Gastroesophageal sphincter (tissue), 4 donors: ENCODE measurements around the gene CHST9. TPM values are rescaled to one million over a fixed set of nuclear protein-coding genes. Genes with fewer than 3 reads are reported as not detected.

Experiments
- ATAC-seq: fragments of 150-250 bp; one replicate; pipeline ENCODE4 v1.9.1; 2016; ENCODE audit warnings: mild to moderate bottlenecking, moderate library complexity
- H3K27ac ChIP-seq, 4 donors: fragments of 200-600 bp; sonication (generic) in 3 of 4; 1 replicate in 3 of 4; 2 replicates in 1 of 4; pipeline ENCODE4 v1.5.1; 2016 to 2019
- H3K27me3 ChIP-seq: fragments of 200-600 bp; sonication (generic); one replicate; pipeline ENCODE4 v1.5.1; 2019
- H3K36me3 ChIP-seq, 2 donors: fragments of 200-600 bp; sonication (generic); one replicate each; pipeline ENCODE4 v1.5.1; 2019; ENCODE audit warnings: control low read depth in 1 of 2
- H3K4me1 ChIP-seq, 3 donors: fragments of 200-600 bp; sonication (generic); 1 replicate in 2 of 3; 2 replicates in 1 of 3; pipeline ENCODE4 v1.5.1; 2016 to 2019; ENCODE audit warnings: control low read depth in 2 of 3
- H3K4me3 ChIP-seq, 2 donors: fragments of 200-600 bp; sonication (generic); one replicate each; pipeline ENCODE4 v1.5.1; 2019; ENCODE audit warnings: mild to moderate bottlenecking in 1 of 2, moderate library complexity in 1 of 2
- H3K9me3 ChIP-seq, 3 donors: fragments of 200-600 bp; sonication (generic); one replicate each; pipeline ENCODE4 v1.5.1; 2017 to 2019; ENCODE audit warnings: control low read depth in 2 of 3
- CTCF ChIP-seq, 4 experiments: fragments of 200-600 bp in 2 of 4; fragments of 450-650 bp in 2 of 4; sonication (generic) in 1 of 4; IDR thresholded peaks; one replicate each; pipeline ENCODE4 v1.5.1; 2017 to 2019; ENCODE audit warnings: antibody characterized with exemption in 4 of 4, mild to moderate bottlenecking in 2 of 4, moderate library complexity in 2 of 4
- EP300 ChIP-seq: sonication (generic); formaldehyde crosslinking; IDR thresholded peaks from one replicate; pipeline ENCODE4 v1.6.1; 2017; ENCODE audit warnings: antibody characterized with exemption, mild to moderate bottlenecking
- POLR2A ChIP-seq, 2 donors: fragments of 450-650 bp; IDR thresholded peaks; one replicate each; pipeline ENCODE4 v1.6.1; 2017; ENCODE audit warnings: antibody characterized with exemption in 2 of 2, mild to moderate bottlenecking in 2 of 2, moderate library complexity in 1 of 2
- POLR2AphosphoS5 ChIP-seq: sonication (generic); formaldehyde crosslinking; IDR thresholded peaks from one replicate; pipeline ENCODE4 v1.6.1; 2017; ENCODE audit warnings: antibody characterized with exemption
- WGBS, 2 donors: methylation state at CpG; one replicate each; pipeline ENCODE4 v1.1.5; 2018; ENCODE audit warnings: low coverage in 1 of 2; 5-methylcytosine and 5-hydroxymethylcytosine counted together
- total RNA-seq, 4 donors: library from RNA; depleted of rRNA; stranded (reverse); fragments of >200 nt; gene quantifications; one replicate each; pipeline ENCODE4 v1.1.0, GENCODE V29; 2016

Gene CHST9
- total RNA-seq, 4 donors from 2014 or later = 0.62 to 7.2 (median 0.95) TPM

GRCh38 chr18:27057519-27058234, 127.4 kb downstream of the CHST9 start:
- peak; percentile 85 for ATAC-seq
- Histone ChIP-seq H3K27ac (peak overlapping the region; percentile 55 to 86 (median 74)), H3K27me3 (no peaks in the 10 kb centered on the region), H3K36me3 (no peaks in the 10 kb centered on the region), H3K9me3 (no peaks in the 10 kb centered on the region), H3K4me1 (peaks cover 0 to 19% (median 3%) of the 10 kb centered on the region in 3 donors), H3K4me3 (no peak overlapping the region)
- TF ChIP-seq POLR2AphosphoS5 (peak; percentile 91), POLR2A (IDR thresholded peaks at IDR 0.05) (no peak), CTCF (IDR thresholded peaks at IDR 0.05) (no peak)
- 21 to 22% methylated on average over 6 to 7 of the region's 11 CpGs for WGBS, 2 donors

DNA sequence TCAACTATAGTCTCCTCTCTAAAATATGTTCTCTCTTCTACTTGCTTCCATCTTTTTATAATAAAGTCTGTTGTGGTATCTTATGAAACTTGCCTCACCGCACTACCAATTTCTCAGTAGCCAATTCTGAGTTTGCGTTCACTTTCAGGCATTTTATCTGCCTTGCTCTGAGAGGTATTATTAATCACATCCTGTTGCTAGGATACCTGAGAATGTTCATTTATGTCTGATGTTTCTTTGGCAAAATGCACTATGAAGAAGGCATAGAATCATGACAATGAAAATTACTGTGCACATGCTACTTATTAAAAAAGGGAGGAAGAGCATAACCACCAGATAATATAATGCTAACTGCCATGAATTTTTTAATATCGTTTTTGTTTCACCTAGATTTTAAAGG, 130.2 kb downstream of the CHST9 start:
- H3K4me3 ChIP-seq = no peak overlapping the region
- WGBS, 2 donors = 57 to 66% methylated on average over 3 of the region's 3 CpGs

DNA sequence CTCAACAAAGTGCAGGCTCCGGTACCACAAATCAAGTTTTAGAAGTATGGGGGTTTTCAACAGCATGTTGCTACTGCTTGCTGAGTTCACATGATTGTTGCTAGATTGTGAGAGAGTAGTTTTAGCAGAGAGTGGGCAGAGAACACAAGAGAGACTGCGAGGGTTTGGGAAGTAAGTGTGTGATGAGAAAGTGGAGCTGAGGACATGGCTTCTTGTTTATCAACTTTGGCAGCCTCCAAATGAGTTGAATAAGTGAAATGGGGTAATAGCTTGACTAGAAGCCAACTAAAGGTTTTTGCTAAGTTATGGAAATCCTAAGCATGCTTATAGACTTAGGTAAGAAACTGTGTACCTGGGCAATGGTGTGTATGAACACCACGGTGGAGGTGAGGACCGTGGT, 135.1 kb downstream of the CHST9 start:
- H3K9me3 ChIP-seq = no peaks in the 10 kb centered on the region
- no peak overlapping the region for H3K27ac ChIP-seq
- no peaks in the 10 kb centered on the region for H3K36me3 ChIP-seq
- H3K27me3 ChIP-seq = no peaks in the 10 kb centered on the region
- no peak for TF ChIP-seq POLR2AphosphoS5
- no peak for TF ChIP-seq POLR2A (IDR thresholded peaks at IDR 0.05)
- TF ChIP-seq CTCF (IDR thresholded peaks at IDR 0.05) = no peak
- no peak for TF ChIP-seq EP300
- H3K4me1 ChIP-seq = no peaks in the 10 kb centered on the region
- WGBS, 2 donors = 62 to 76% methylated on average over 4 of the region's 4 CpGs
- no peak overlapping the region for H3K4me3 ChIP-seq
- ATAC-seq = no peak

More for the DNA sequence above, 130.2 kb downstream of the CHST9 start:
- TF ChIP-seq POLR2AphosphoS5 (no peak), POLR2A (IDR thresholded peaks at IDR 0.05) (no peak), CTCF (IDR thresholded peaks at IDR 0.05) (no peak)
- Histone ChIP-seq H3K9me3 (no peaks in the 10 kb centered on the region), H3K36me3 (no peaks in the 10 kb centered on the region), H3K27me3 (no peaks in the 10 kb centered on the region), H3K4me1 (peaks cover 0 to 19% (median 3%) of the 10 kb centered on the region in 3 donors), H3K27ac (no peak overlapping the region)
- ATAC-seq = no peak

- Histone ChIP-seq H3K27me3 (no peaks in the 10 kb centered on the region), H3K4me1 (no peaks in the 10 kb centered on the region), H3K27ac (no peak overlapping the region), H3K4me3 (no peak overlapping the region), H3K36me3 (no peaks in the 10 kb centered on the region), H3K9me3 (no peaks in the 10 kb centered on the region)
- TF ChIP-seq EP300 (no peak), POLR2A (IDR thresholded peaks at IDR 0.05) (no peak), POLR2AphosphoS5 (no peak), CTCF (IDR thresholded peaks at IDR 0.05) (no peak)
- WGBS, 2 donors = 90 to 91% methylated on average over 3 of the region's 3 CpGs
- no peak for ATAC-seq
These were observed 139.8 kb downstream of the CHST9 start for GRCh38 chr18:27045342-27045741.

- TF ChIP-seq POLR2A (IDR thresholded peaks at IDR 0.05) = no peak
- no peak for TF ChIP-seq POLR2AphosphoS5
- no peak for TF ChIP-seq EP300
- no peak for TF ChIP-seq CTCF (IDR thresholded peaks at IDR 0.05)
- ATAC-seq = no peak
- no peaks in the 10 kb centered on the region for H3K36me3 ChIP-seq
- no peaks in the 10 kb centered on the region for H3K9me3 ChIP-seq
- no peaks in the 10 kb centered on the region for H3K27me3 ChIP-seq
- no peaks in the 10 kb centered on the region for H3K4me1 ChIP-seq
- no peak overlapping the region for H3K4me3 ChIP-seq
- H3K27ac ChIP-seq = no peak overlapping the region
These were observed 142.9 kb downstream of the CHST9 start for GRCh38 chr18:27042177-27042576.
